Transverse colon (tissue), 4 donors: ENCODE measurements around the gene DRD2. TPM values are rescaled to one million over a fixed set of nuclear protein-coding genes. Genes with fewer than 3 reads are reported as not detected.

ENCODE experiments used
- DNase-seq: peaks from one replicate; pipeline ENCODE4 v3.0.0-alpha.2; 2019
- H3K27ac ChIP-seq, 4 donors: fragments of 200-600 bp; sonication (generic); 2 replicates each; pipeline ENCODE4 v1.5.1; 2016 to 2018; ENCODE audit warnings: inconsistent platforms in 4 of 4
- H3K27me3 ChIP-seq: fragments of 200-600 bp; sonication (generic); 2 replicates; pipeline ENCODE4 v1.5.1; 2017; ENCODE audit warnings: inconsistent platforms
- H3K36me3 ChIP-seq, 4 donors: fragments of 200-600 bp; sonication (generic); 2 replicates each; pipeline ENCODE4 v1.5.1; 2017 to 2019; ENCODE audit warnings: inconsistent platforms in 4 of 4
- H3K4me1 ChIP-seq, 4 donors: fragments of 200-600 bp; sonication (generic); 2 replicates each; pipeline ENCODE4 v1.5.1; 2017 to 2020; ENCODE audit warnings: inconsistent platforms in 4 of 4
- H3K4me3 ChIP-seq, 4 donors: fragments of 200-600 bp; sonication (generic); 1 replicate in 1 of 4; 2 replicates in 3 of 4; pipeline versions ENCODE4 v1.5.1 to v1.6.1; 2017 to 2019; ENCODE audit warnings: inconsistent platforms in 4 of 4
- H3K9me3 ChIP-seq, 2 donors: fragments of 200-600 bp; sonication (generic); 2 replicates each; pipeline ENCODE4 v1.5.1; 2017 to 2019; ENCODE audit warnings: inconsistent platforms in 2 of 2
- CTCF ChIP-seq, 5 experiments: fragments of 200-600 bp in 3 of 5; fragments of 450-650 bp in 2 of 5; sonication (generic) in 3 of 5; IDR thresholded peaks; 1 replicate in 2 of 5; 2 replicates in 3 of 5; pipeline ENCODE4 v1.5.1; 2016 to 2017; ENCODE audit warnings: antibody characterized with exemption in 5 of 5, inconsistent platforms in 3 of 5, mild to moderate bottlenecking in 2 of 5, moderate library complexity in 1 of 5
- EP300 ChIP-seq: sonication (generic); formaldehyde crosslinking; IDR thresholded peaks from one replicate; pipeline ENCODE4 v1.6.1; 2017; ENCODE audit warnings: antibody characterized with exemption, low read depth
- POLR2A ChIP-seq: fragments of 450-650 bp; IDR thresholded peaks from one replicate; pipeline ENCODE4 v1.6.1; 2016; ENCODE audit warnings: antibody characterized with exemption, mild to moderate bottlenecking, moderate library complexity
- POLR2AphosphoS5 ChIP-seq, 3 donors: sonication (generic); formaldehyde crosslinking; IDR thresholded peaks; one replicate each; pipeline ENCODE4 v1.6.1; 2016; ENCODE audit warnings: antibody characterized with exemption in 3 of 3
- WGBS, 2 donors: methylation state at CpG; one replicate each; pipeline ENCODE4 v1.1.5; 2018; ENCODE audit warnings: low coverage in 1 of 2; 5-methylcytosine and 5-hydroxymethylcytosine counted together
- in situ Hi-C, 4 donors: fragments of 200-750 bp; cut with MboI; loops; one replicate each; pipeline versions ENCODE4 v1.15.0 to v1.15.1; 2017; ENCODE audit warnings: low sequenced_read_pairs in 3 of 4, low pct_ligation_motif_present in 1 of 4, low pct_unique_long_range_greater_than_20kb in 1 of 4
- intact Hi-C: fragments of 100-400 bp; cut with DNase I; formaldehyde crosslinking; loops from one replicate; pipeline ENCODE4 v1.15.1; 2023; ENCODE audit warnings: low total_unique reads
- total RNA-seq, 4 donors: library from RNA; depleted of rRNA; stranded (reverse); fragments of >200 nt; gene quantifications; one replicate each; pipeline ENCODE4 v1.1.0, GENCODE V29; 2016

Gene DRD2
- total RNA-seq, 4 donors from 2014 or later = 0.16 to 0.40 TPM; not detected in 2

GRCh38 chr11:113504586-113504985 is 29.4 kb upstream of the DRD2 start:
- no peaks in the 10 kb centered on the region for H3K4me1 ChIP-seq
- no peak overlapping the region for H3K27ac ChIP-seq
- DNase-seq = no peak
- no peaks in the 10 kb centered on the region for H3K27me3 ChIP-seq
- no peaks in the 10 kb centered on the region for H3K36me3 ChIP-seq
- no peaks in the 10 kb centered on the region for H3K9me3 ChIP-seq
- 22 to 43% methylated on average over 4 of the region's 4 CpGs for WGBS, 2 donors
- H3K4me3 ChIP-seq = no peak overlapping the region
- intact Hi-C loops = no loop called here
- in situ Hi-C loops = no loop called here
- TF ChIP-seq CTCF (IDR thresholded peaks at IDR 0.05) (no peak), EP300 (no peak), POLR2AphosphoS5 (IDR thresholded peaks at IDR 0.05) (no peak), POLR2A (no peak)

GRCh38 chr11:113504071-113504470 is 28.9 kb upstream of the DRD2 start:
- H3K36me3 ChIP-seq = no peaks in the 10 kb centered on the region
- no peak for DNase-seq
- H3K4me1 ChIP-seq = no peaks in the 10 kb centered on the region
- WGBS, 2 donors = 86% methylated on average over 1 to 3 of the region's 3 CpGs
- H3K4me3 ChIP-seq = no peak overlapping the region
- H3K9me3 ChIP-seq = no peaks in the 10 kb centered on the region
- no peaks in the 10 kb centered on the region for H3K27me3 ChIP-seq
- TF ChIP-seq POLR2A (no peak), POLR2AphosphoS5 (IDR thresholded peaks at IDR 0.05) (no peak), CTCF (IDR thresholded peaks at IDR 0.05) (no peak), EP300 (no peak)
- in situ Hi-C loops (no loop called here), intact Hi-C loops (no loop called here)
- H3K27ac ChIP-seq = no peak overlapping the region

GRCh38 chr11:113497066-113497910 is 22.1 kb upstream of the DRD2 start:
- Histone ChIP-seq H3K9me3 (no peaks in the 10 kb centered on the region), H3K4me1 (no peaks in the 10 kb centered on the region), H3K27ac (no peak overlapping the region), H3K36me3 (no peaks in the 10 kb centered on the region), H3K4me3 (no peak overlapping the region), H3K27me3 (no peaks in the 10 kb centered on the region)
- no peak for DNase-seq
- no peak for TF ChIP-seq POLR2AphosphoS5 (IDR thresholded peaks at IDR 0.05)
- no peak for TF ChIP-seq EP300
- no peak for TF ChIP-seq POLR2A
- no peak for TF ChIP-seq CTCF (IDR thresholded peaks at IDR 0.05)
- intact Hi-C loops = no loop called here
- in situ Hi-C loops = no loop called here
- WGBS, 2 donors = 89 to 96% methylated on average over 4 of the region's 4 CpGs

- no peak for DNase-seq
- Histone ChIP-seq H3K27ac (no peak overlapping the region), H3K4me3 (no peak overlapping the region), H3K27me3 (no peaks in the 10 kb centered on the region), H3K36me3 (no peaks in the 10 kb centered on the region), H3K9me3 (no peaks in the 10 kb centered on the region), H3K4me1 (no peaks in the 10 kb centered on the region)
- in situ Hi-C loops (no loop called here), intact Hi-C loops (no loop called here)
- no peak for TF ChIP-seq POLR2AphosphoS5 (IDR thresholded peaks at IDR 0.05)
- TF ChIP-seq CTCF (IDR thresholded peaks at IDR 0.05) = no peak
- no peak for TF ChIP-seq POLR2A
- TF ChIP-seq EP300 = no peak
- WGBS, 2 donors = 78% methylated on average over 3 of the region's 3 CpGs; no CpG with 5 or more reads in 1 of the 2 donors
Measured at GRCh38 chr11:113496026-113496651, 20.9 kb upstream of the DRD2 start.
